GM19328 (cell line): ENCODE measurements around the gene HLA-DMA.
A peak's percentile ranks its signal among the peaks of the same experiment; 100 is the strongest.

ENCODE experiments used
- ATAC-seq: cut with Tn5 transposase; IDR thresholded peaks from one replicate; pipeline ENCODE4 v1.9.1; 2021; ENCODE audit warnings: mild to moderate bottlenecking, moderate library complexity; ENCODE audit not compliant: unreplicated experiment

Gene HLA-DMA

DNA sequence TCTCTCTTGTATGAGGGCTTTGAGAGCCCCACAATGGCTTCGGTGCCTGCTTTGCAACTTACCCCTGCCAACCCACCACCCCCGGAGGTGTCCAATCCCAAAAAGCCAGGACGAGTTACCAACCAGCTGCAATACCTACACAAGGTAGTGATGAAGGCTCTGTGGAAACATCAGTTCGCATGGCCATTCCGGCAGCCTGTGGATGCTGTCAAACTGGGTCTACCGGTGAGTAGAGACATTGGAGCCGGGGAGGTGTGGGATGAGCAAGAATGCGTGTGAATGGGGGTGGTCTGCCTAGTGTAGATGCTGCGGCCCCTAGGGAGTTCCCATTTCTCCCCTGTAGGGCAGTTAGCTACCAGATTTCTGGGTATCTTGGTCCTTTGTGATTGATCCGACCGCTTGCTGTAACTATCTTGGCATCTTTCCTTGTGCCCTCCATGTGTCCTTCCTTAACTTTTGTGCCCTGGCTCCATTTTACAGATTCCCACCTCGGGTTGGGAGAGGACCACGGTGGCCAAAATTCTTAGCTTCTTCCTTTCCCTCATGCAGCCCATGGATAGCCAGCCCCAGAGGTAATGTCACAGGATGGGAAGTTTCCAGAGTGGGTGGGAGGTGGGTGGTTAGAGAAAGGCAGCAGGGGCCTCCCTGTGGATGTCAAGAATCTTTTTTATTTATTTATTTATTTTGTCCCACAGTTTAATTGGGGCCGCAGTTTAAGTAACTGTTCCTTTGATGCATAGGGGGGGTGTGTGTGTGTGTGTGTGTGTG is 21.8 kb upstream of the HLA-DMA start:
- ATAC-seq: no peak

DNA sequence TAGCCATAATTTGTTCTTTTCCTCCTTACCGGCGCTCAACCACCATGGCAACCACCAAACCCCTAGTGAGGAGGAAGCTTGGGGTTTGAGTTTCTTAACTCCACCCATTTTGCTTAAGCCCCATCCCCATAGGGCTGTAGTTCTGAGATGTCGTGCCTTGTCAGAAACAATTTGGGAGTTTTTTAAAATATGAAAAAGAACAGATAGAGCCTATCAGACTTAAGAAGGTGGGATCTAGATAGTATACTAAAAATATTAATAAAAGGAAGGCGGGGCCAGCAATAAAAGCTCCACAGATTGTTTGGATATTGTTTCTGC is 21.1 kb upstream of the HLA-DMA start:
- no peak for ATAC-seq

DNA sequence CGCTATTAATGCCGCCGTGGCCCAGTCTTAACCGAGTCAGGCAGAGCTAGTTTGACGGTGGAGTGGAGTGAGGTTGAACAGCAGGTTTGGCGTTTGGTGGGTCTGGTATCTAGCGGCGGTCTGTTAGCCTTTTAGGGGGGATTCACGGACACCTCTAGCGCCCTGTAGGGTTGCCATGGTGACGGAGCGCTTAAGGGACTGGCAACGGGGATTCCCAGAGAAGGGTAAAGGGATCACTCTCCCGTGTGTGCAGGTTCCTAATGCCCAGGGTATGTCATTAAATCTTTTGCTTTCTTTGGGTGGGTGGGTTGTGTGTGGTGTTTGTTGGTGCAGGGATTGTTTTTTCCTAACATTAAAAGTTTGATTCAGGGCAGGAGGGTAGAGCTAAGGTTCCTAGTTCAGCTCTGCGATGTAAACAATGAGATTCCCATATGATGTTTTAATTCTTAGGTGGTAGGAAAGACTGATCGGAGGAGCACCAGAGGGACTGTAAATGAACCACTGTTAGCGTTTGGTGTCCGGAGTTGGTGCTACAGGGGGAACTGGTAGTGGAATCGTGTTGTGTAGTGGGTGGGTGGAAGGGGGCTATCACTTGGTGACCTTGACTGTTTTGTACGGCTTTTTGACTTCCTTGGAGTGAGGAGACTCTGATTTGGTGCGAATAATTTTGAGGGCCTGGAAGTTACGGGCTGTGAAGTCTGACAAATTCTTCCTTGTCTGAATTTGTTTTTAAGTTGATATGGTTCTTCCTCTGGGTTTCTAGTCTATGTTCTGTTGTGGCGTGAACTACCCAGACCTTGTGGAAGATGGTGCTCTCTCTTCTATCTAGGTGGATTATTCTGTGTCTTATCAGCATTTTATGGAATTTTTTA is 20.5 kb upstream of the HLA-DMA start:
- ATAC-seq: no peak

DNA sequence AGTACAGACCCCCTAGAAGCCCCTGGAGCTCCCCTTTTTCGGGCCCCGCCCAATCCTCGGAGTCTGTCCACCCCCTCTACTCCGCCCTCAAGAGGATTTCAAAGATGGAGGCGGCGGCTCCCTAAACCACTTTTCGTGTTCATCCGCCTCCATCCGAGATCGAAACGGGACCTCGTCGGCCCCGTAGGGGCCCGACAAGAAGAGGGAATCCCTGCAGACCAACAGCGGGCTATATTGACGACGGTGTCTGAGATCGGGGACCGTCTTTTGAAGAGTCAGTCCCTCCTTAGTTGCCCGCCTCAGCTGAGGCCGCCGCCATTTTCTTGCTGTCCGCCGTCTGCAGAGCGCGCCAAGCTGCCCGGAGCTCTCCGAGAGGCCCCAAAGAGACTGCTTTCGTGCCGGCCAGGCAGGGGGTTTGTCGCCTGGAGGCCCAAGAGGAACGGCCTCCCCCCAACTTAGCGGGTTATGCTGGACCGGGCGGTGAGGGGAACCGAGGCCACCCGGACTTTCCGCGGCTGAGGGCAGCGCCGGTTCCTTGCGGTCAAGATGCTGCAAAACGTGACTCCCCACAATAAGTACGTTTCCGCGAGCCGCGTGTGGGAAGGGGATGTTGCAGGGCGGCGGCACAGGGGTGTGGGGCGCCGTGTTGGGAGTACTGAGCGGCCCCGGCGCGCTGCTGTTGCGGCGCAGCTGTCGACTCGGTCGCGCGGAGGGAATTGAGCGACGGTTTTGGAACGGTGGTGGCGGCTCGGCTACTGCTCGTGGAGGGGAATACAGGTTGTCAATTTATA is 19.7 kb upstream of the HLA-DMA start:
- no peak for ATAC-seq

DNA sequence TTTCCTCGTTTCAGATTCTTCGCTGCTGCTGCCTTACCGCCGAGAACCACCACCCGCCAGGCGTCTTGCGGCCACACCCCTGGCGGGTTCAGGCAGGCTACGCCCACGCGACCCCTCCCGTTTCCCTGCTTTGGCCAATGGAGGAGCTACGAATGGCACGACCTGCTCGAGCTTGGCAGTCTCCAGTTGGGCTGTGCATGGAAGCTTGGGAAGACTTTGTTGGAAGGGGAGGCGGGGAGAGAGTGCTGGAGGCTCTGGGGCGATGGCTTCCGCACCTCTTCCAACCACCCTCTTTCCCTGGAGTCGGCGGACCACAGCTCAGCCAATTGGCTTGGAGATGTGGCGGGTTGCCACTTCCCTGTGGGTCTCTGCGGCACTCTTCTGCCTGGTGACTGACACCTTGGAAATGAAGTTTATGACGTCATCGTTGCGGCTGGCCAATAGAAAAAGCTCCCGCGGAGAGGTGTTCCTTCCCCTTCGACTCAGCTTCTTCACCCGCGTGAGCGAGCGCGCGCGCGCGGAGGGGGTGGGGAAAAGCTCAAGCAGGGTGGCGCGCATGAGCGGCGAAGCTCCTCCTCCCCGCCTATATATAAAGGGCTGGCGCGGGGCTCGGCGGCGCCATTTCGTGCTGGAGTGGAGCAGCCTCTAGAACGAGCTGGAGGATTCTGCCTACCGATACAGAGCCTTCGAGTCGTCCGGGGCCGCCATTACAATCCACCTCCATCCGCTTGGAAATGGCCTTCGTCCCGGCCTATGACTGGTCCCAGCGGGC is 18.9 kb upstream of the HLA-DMA start:
- ATAC-seq: peak; percentile 39

DNA sequence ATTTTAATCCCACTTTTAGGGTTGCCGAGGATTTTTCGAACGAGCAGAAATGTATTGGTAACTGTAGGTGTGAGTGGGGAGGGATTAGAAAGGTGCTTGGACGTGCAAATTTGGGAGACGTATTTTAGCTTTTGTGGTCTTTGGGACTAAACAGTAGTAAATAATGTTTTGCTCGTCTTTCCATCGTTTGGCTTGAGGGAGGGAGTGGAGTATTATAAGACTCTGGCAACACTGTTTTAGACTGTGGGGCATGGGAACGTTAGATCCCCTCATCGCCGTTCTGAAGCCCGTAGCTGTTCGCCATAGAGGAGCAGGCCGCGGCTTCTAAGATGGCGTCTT is 18.3 kb upstream of the HLA-DMA start:
- ATAC-seq: no peak

DNA sequence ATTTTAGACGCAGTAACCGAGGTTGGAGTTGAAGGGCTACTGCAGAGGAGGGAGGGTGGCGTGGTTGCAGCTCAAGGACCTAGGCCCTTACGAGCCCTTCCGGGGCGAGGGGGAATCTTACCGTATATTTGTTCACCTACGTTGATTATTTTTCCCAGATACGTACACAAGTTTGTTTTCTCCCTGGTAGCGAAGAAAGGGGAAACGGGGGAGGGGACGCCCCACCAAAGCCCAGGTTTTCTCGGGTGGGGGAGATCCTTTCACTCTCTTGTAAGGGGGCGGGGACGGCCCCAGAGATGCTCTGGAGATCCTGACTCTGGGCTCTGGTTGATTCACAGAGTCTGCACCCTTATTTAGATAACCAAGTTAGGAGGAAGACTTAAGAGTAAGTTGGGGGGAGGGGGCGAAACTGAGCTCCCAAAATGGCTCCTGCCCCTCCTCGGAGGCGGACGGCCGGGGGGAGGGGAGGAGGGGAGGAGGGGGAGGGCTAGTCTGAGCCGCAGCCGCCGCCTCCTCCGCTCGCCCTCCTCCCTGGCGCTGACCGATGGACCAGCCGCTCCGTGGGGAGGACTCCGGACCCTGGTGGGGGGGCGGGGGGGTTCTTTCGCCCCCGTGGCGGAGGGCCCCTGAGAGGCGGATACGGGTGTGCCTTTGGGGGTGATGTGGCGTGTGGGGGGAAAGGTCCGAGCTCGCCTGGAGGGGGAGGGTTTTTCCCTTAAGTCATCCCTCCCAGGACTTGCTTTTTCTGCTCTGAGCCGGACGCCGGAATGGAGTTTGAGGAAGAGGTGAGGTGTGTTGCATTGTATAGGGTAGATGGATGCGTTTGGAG is 17.7 kb upstream of the HLA-DMA start:
- no peak for ATAC-seq

DNA sequence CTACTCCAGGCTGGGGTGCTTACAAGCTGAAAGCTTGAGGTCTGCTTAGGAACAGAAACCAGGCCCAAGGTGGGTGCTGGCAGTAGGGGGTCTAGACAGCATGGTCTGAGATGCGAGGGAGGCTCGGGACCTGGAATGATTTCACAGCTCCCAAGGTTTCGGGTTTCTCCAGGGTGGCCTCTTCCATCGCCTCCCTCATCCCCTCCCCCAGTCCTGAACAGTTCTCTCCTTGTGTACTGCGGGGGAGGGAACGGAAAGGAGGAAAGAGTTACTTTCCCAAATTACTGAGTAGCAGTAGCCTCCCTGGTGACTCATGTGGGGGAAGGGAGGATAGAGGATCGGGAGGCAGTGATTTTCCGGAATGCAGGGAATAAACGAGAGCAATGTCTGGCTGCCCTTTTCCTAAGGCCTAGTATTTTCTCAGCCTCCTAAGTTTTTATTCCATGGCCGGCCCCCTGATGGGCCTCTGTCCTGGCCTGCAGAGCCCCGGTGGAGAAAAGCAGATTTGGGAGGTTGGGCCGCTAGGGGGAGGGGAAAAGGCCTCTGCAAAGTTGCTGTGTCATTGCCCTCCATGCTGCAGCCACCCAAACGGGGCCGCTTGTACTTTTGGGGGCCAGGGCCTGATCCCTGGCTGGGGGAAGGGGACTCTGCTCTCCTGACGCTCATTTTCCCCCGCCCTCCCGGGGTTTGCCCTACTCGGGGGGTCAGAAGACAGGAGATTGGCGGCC is 17.0 kb upstream of the HLA-DMA start:
- ATAC-seq: no peak

DNA sequence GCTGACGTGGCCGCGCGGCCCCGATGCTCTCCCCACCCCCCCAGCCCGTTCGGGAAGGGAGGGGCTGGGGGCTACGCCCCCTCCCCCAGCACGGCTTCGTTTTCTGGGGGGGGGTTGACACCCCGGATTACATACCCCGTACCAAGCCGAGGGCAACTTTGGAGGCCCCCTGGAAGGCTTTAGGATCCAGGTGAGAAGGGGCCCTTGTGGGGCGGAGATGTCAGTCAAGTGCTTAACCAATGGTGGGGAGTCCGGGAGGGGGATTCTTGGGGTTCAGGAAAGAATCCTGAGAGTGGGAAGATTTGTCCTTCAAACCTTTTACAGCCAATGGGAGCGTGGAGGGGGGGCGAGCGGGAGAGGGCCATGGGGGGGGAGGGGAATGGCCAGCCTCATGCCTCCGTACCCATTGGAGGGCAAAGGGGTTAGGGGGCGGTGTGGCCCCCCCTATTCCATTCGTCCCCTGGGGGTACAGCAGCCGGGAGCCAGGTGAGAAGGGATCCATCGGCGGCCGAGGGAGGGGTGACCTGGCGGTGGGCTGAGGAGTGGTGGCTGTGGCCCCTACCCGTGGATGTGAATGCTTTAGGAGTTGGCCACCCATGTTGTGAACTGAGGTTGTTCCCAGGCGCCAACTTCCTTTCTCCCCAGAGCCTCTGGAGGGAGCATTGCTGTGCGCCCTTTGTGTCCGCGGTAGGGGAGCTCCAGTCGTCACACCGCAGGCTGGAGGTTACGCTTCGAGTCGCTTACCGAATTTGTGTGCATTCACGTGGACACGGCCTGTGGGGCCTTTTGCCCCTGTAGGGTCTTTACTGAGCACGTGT is 16.2 kb upstream of the HLA-DMA start:
- ATAC-seq: no peak

DNA sequence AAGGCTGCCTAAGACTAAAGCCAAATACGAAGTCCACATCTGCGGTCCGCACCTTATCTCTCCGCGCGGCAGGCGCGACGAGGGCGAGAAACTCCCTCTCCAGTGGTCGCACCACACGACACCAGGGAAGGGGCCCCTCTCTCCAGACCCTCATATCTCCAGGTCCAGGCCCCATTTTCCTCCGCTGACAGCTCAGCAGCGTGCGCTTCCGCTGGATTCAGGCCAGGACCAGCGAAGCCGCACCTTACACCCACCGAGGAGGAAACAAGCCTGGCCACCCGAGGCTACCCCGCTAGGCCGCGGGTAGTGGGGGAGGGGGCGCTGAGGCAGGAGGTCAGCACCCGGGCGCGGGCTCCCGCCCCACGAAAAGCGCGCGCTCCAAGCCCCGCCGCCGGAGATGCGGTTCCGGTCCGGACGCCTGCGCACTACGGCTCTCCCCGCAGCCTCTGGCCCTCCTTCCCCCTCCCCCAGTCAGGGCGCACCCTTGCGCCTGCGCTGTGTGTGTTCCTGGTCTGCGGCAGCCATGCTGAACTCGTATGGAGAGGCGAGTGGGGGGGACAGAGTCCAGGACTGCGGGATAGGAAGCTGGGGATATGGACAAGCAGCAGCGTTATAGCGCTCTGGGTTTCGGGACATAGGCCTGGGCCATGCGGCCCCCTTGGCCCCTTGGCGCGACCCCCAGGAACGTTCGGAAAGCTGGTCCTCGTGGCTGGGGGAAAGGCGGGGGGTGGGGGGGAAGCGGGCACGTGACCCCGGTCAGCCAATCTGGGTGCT is 15.4 kb upstream of the HLA-DMA start, which contains the start of gene BRD2:
Gene BRD2, plus strand, starts transcription at position 502 of the 774 bp plus-strand sequence. CDS start 4,305 bp downstream, outside the sequence.
- ATAC-seq: peak; percentile 31

DNA sequence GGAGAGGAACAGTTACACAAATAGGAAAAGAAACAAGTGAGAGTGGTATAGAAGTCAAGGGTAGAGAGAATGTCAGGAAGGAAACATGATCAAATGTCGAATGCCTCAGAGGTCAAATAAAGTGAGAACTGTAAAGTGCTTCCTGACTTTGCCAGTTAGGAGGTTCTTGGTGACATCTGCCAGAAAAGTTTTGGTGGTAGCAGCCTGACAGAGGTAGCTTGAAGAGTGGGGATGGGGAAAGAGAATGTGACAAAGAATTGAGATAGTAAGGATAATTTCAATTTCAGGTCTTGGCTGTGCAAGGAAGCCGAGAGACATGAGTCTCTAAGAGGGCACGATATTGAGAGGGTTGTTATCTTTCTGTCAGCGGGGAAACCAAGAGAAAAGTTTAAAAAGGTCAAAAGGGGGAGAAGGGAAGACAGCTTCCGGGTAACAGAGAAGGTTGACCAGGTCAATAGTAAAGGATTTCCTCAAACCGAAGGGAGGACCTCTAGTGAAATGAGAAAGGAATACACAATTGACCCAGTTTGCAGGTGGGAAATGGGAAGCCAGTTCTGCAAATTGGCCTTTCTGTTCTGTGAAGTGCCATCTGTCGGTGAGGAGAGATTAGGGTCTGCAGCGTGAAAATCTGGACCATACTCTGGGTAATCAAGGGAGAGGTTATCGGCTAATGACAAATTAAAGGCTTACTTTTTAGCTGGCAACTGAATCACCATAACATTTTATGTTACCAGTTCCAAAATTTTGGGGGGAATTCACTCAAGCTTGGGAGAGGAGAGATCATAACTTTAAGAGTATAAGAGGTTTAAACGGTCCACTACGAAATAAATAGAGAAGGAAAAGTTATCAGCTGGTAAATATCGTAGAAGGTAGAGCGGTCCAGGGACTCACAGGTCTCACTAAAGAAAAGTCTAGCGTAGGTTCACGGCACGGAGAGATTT is 14.5 kb upstream of the HLA-DMA start:
- no peak for ATAC-seq

DNA sequence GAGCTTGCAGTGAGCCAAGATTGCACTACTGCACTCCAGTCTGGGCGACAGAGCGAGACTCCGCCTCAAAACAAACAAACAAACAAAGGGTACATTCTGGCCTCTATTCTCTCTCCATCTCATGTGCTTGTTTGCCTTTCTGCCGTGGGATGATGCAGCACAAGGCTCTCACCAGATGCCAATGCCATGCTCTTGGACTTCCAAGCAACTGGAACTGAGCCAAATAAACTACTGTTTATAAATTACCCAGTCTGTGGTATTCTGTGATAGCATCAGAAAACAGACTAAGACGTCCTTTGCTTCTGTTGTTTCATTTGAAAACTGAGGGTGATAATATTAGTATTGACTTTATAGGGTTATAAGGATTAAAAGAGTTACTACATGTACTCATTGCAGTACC is 11.9 kb upstream of the HLA-DMA start:
- no peak for ATAC-seq

DNA sequence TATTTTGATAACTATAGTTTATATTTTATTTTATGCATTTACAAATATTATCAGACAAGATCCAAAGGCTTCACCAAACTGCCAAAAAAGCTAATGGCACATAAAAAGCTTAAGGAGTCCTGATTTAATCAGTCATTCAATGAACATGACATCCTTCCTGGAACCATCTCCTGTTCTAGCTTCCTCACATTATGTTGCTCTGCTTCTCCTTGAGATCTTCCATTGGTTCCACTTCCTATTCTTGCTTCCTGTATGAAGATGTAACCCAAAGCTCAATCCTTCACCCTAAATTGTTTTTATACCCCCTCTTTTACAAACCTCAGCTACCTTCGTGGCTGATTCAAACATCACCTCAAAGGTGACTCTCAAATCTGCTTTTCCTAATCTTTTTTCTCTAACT is 11.0 kb upstream of the HLA-DMA start:
- ATAC-seq: no peak

DNA sequence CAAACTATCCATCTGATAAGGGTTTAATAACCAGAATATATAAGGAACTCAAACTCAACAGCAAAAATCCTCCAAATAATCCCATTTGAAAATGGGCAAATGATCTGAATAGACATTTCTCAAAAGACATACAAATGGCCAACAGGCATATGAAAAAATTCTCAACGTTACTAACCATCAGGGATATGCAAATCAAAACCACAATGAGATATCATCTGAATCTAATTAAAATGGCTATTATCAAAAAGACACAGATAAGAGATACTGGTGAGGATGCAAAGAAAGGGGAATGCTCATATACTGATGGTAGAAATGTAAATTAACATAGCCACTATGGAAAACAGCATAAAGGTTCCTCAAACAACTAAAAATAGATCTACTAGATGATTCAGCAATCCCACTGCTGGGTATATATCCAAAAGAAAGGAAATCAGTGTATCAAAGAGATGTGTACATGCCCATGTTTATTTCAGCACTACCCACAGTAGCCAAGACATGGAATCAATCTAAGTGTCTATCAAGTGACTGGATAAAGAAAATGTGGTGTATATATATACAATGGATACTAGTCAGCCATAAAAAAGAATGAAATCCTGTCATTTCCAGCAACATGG is 9.4 kb upstream of the HLA-DMA start:
- ATAC-seq: no peak

DNA sequence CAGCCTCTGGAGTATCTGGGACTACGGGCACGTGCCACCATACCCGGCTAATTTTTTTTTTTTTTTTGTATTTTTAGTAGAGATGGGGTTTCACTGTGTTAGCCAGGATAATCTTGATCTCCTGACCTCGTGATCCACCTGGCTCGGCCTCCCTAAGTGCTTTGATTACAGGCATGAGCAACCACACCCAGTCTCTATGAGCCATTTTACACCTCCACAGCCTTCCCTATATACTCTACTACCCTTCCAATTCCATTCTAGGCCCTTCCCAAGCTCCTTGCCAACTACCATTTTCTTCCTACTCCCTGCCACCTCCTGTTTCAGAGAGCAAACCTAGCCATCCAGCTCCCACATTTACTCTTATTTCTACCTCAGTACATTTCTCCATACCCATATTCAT is 7.7 kb upstream of the HLA-DMA start:
- no peak for ATAC-seq

DNA sequence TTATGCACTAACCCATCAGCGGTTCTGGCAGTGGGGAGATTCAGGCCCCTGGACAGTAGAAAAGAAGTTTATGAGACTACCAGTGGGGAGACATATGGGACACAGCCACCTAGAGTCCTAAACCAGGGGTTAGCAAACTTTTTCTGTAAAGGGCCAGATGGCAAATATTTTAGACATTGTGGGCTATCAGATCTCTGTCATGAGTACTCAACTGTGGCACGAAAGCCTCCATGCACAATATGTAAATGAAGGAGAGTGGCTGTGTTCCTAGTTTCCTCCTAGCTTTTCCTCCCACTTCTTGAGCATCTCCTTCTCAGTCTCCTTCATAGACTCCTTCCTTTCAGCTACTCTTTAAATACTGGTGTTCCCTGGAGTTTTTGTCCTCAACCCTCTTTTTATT is 3.3 kb upstream of the HLA-DMA start:
- no peak for ATAC-seq
